Activated B cell treated with CpG ODN at 0.5 μM for 24 hours (primary cell): Measurements from ENCODE around the gene MAP2K3. TPM values are rescaled to one million over a fixed set of nuclear protein-coding genes. Genes with fewer than 3 reads are reported as not detected.
"Not testable (repeated sequence)": the region's sequence is repeated elsewhere in the genome, so short reads cannot be mapped to it uniquely, and the experiment has no call there.

ENCODE experiments used
- ATAC-seq: fragments of 200-7000 bp; cut with Tn5 transposase; one replicate; pipeline ENCODE4 v1.10.0; 2021; ENCODE audit warnings: low read depth, mild to moderate bottlenecking, moderate library complexity
- CTCF ChIA-PET: fragments of 350-600 bp; sonication (Branson Sonifier 250); formaldehyde crosslinking; loops from one replicate; lab custom pipeline; 2021; ENCODE audit warnings: antibody characterized with exemption; lab: Charles Lee
- POLR2A ChIA-PET: fragments of 350-600 bp; sonication (Branson Sonifier 250); formaldehyde crosslinking; loops from one replicate; lab custom pipeline; 2021; ENCODE audit warnings: antibody characterized with exemption; lab: Charles Lee
- DNase-seq: peaks from one replicate; pipeline ENCODE4 v3.0.0; 2022
- H3K27ac Mint-ChIP-seq: one replicate; pipeline ENCODE4 v1.8.0; 2020; ENCODE audit warnings: mixed read lengths
- H3K27me3 Mint-ChIP-seq: one replicate; pipeline ENCODE4 v1.8.0; 2021; ENCODE audit warnings: mixed read lengths
- H3K36me3 Mint-ChIP-seq: one replicate; pipeline ENCODE4 v1.8.0; 2021; ENCODE audit warnings: low read depth, mixed read lengths
- H3K4me1 Mint-ChIP-seq: one replicate; pipeline ENCODE4 v1.8.0; 2021; ENCODE audit warnings: mixed read lengths
- H3K4me3 Mint-ChIP-seq: one replicate; pipeline ENCODE4 v1.8.0; 2020; ENCODE audit warnings: mild to moderate bottlenecking, mixed read lengths
- H3K9me3 Mint-ChIP-seq: one replicate; pipeline ENCODE4 v1.8.0; 2020; ENCODE audit warnings: mixed read lengths
- intact Hi-C: fragments of 100-400 bp; cut with micrococcal nuclease; formaldehyde crosslinking; loops from one replicate; pipeline ENCODE4 v1.15.1; 2024
- total RNA-seq: library from RNA; stranded (reverse); gene quantifications from 2 replicates; pipeline ENCODE4 v1.2.3, GENCODE V29; 2022
- TF ChIP-seq, protein P1 (sequence below): fragments of 200-600 bp; IDR thresholded peaks from one replicate; pipeline ENCODE4 v1.8.0; 2022; ENCODE audit warnings: antibody characterized with exemption, mild to moderate bottlenecking

Gene MAP2K3
- total RNA-seq, 1 donor from 2014 or later: 81.1 TPM

DNA sequence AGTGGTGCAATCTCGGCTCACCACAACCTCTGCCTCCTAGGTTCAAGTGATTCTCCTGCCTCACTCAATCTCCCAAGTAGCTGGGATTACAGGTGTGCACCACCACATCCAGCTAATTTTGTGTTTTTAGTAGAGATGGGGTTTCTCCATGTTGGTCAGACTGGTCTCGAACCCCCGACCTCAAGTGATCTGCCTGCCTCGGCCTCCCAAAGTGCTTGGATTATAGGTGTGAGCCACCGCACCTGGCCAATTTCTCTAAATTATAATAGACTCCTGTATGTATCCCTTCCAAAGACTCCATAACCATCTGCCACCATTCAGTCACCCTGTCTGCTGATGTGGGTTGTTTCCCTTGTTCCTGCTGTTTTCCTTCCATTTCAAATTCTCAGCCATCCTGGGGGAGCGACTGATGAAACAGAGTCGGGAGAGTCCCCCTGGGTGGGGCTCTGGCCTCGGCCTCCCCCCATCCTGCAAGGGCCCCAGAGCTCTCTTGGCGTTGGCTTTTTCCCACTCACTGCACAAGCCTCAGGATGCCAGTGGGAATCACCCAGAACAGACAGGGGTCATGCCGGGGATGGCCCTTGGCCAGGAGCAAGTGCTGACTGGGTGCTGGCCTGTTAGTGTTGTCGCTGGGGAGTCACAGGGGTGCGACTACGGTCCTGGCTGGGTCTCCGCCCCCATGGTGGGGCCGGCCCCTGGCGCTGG, 25.7 kb downstream of the MAP2K3 start:
- H3K9me3 Mint-ChIP-seq, H3K4me3 Mint-ChIP-seq, ATAC-seq, DNase-seq, H3K27me3 Mint-ChIP-seq, H3K27ac Mint-ChIP-seq: not testable (repeated sequence)
- peaks cover 60% of the 10 kb centered on the region for H3K36me3 Mint-ChIP-seq
- POLR2A ChIA-PET: interaction anchor here (1.0 to 1.4 kb wide), 2 partner anchors 9 to 22 kb away, joined by 3 to 6 read pairs; no protein-coding TSS in a partner anchor
- CTCF ChIA-PET: interaction anchor here (2.2 kb wide), 1 partner anchor 30 kb away, joined by 8 read pairs; no protein-coding TSS in a partner anchor
- peaks cover 11% of the 10 kb centered on the region for H3K4me1 Mint-ChIP-seq
- intact Hi-C loops: loop anchor here (10.0 kb wide), 1 partner anchor 195 kb away; no protein-coding TSS in a partner anchor

DNA sequence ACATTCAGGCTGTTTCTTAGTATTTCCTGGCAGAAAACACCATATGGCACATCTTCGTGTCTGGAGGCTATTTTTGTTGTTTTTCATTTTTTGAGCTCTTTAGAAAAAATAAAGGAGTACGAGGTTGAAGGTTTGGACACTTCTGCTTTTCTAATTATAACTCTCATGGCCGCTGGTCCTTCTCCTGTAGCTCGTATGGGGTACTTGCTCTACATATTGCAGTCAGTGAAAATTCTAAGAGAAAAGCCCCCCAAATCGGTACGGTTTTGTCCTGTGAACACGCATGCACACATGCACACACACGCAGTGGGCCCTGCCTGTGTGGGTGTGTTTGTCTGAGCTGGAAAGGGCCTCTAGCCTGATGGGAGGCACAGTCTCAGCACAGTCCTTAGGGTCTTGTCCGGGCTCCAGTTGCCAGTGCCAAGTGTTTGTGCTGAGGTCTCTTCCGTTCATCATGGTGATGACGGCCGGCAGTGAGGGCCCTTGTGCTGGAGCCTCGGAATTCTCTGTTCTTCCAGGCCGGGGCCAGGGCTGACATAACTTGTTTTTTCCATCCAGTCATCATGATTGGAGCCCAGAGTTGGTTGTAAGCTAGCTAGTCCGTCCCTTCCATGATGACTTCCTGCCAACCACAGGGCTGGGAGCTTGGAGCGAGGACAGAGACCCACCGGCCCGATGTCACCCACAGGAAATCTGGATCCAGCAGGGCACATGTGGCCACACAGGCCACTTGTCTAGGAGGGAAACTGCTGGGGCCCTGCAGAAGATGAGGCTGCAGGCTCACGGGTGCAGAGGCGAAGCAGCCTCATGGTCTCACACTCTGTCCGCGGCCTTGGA, 26.5 kb downstream of the MAP2K3 start:
- ATAC-seq, H3K27me3 Mint-ChIP-seq, DNase-seq, H3K27ac Mint-ChIP-seq, H3K9me3 Mint-ChIP-seq: not testable (repeated sequence)
- Mint-ChIP-seq H3K4me1 (peaks cover 11% of the 10 kb centered on the region), H3K36me3 (peaks cover 54% of the 10 kb centered on the region), H3K4me3 (peak overlapping the region; percentile 38)
- CTCF ChIA-PET: interaction anchor here (2.2 kb wide), 1 partner anchor 31 kb away, joined by 8 read pairs; no protein-coding TSS in a partner anchor
- intact Hi-C loops: loop anchor here (10.0 kb wide), 1 partner anchor 194 kb away; no protein-coding TSS in a partner anchor
- POLR2A ChIA-PET: interaction anchor here (1.0 to 1.4 kb wide), 2 partner anchors 9 to 23 kb away, joined by 3 to 6 read pairs; no protein-coding TSS in a partner anchor

DNA sequence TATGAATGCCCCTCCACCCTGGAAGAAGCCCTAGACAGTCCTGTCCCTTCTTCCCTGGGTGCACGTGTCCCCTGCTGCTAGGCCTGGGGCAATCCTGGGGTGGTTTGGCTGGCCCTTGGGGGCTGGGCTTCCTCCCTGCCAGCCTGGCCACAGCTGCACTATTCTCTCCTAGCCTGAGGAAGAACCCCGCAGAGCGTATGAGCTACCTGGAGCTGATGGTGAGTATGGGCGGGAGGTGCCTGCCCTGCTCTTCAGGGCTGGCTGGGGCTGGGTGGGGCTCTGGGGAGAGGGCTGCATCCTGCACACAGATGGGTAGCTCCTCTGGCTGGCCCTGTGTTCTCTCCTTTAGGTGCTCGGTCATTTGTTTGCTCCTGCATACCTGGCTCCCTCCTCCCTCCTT, 28.8 kb downstream of the MAP2K3 start:
- POLR2A ChIA-PET: no interaction called here
- peaks cover 44% of the 10 kb centered on the region for H3K36me3 Mint-ChIP-seq

DNA sequence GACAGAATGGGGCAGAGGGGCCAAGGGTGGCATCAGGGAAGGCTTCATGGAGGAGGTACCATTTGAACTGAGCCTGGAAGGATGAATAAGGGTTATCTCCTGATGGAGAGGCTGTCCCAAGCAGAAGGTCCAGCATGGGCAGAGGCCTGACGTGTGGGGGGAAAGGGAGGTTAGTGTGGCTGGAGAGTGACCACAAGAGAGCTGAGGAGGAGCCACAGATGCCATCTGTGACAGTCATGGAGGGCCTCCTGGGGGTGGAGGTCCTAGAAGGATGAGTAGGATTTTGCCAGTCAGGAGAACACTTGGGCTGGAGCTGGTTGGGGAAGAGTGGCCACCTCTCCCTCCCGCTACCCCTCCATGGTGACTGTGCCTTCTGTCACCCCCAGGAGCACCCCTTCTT, 29.2 kb downstream of the MAP2K3 start:
- intact Hi-C loops: loop anchor here (10.0 kb wide), 1 partner anchor 191 kb away; no protein-coding TSS in a partner anchor

More for the DNA sequence above, 28.8 kb downstream of the MAP2K3 start:
- CTCF ChIA-PET: no interaction called here
- DNase-seq: no peak
- H3K27ac Mint-ChIP-seq: no peak overlapping the region
- no peaks in the 10 kb centered on the region for H3K27me3 Mint-ChIP-seq
- intact Hi-C loops: loop anchor here (10.0 kb wide), 1 partner anchor 191 kb away; no protein-coding TSS in a partner anchor
- H3K4me1 Mint-ChIP-seq: peaks cover 11% of the 10 kb centered on the region
- peaks cover 2% of the 10 kb centered on the region for H3K9me3 Mint-ChIP-seq
- no peak overlapping the region for H3K4me3 Mint-ChIP-seq
- TF ChIP-seq, protein P1, sequence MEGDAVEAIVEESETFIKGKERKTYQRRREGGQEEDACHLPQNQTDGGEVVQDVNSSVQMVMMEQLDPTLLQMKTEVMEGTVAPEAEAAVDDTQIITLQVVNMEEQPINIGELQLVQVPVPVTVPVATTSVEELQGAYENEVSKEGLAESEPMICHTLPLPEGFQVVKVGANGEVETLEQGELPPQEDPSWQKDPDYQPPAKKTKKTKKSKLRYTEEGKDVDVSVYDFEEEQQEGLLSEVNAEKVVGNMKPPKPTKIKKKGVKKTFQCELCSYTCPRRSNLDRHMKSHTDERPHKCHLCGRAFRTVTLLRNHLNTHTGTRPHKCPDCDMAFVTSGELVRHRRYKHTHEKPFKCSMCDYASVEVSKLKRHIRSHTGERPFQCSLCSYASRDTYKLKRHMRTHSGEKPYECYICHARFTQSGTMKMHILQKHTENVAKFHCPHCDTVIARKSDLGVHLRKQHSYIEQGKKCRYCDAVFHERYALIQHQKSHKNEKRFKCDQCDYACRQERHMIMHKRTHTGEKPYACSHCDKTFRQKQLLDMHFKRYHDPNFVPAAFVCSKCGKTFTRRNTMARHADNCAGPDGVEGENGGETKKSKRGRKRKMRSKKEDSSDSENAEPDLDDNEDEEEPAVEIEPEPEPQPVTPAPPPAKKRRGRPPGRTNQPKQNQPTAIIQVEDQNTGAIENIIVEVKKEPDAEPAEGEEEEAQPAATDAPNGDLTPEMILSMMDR: no peak
- ATAC-seq: no peak

DNA sequence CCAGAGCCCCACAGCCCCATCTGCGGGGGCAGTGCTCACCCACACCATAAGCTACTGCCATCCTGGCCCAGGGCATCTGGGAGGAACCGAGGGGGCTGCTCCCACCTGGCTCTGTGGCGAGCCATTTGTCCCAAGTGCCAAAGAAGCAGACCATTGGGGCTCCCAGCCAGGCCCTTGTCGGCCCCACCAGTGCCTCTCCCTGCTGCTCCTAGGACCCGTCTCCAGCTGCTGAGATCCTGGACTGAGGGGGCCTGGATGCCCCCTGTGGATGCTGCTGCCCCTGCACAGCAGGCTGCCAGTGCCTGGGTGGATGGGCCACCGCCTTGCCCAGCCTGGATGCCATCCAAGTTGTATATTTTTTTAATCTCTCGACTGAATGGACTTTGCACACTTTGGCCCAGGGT, 29.8 kb downstream of the MAP2K3 start:
- POLR2A ChIA-PET, H3K9me3 Mint-ChIP-seq, ATAC-seq, H3K27me3 Mint-ChIP-seq, DNase-seq, H3K4me3 Mint-ChIP-seq, H3K27ac Mint-ChIP-seq, CTCF ChIA-PET: not testable (repeated sequence)
- intact Hi-C loops: loop anchor here (10.0 kb wide), 1 partner anchor 191 kb away; no protein-coding TSS in a partner anchor
- Mint-ChIP-seq H3K36me3 (peaks cover 35% of the 10 kb centered on the region), H3K4me1 (peaks cover 11% of the 10 kb centered on the region)

More for the DNA sequence above, 29.2 kb downstream of the MAP2K3 start:
- CTCF ChIA-PET, H3K27me3 Mint-ChIP-seq, DNase-seq, H3K9me3 Mint-ChIP-seq, ATAC-seq, H3K27ac Mint-ChIP-seq, H3K4me3 Mint-ChIP-seq, POLR2A ChIA-PET: not testable (repeated sequence)
- Mint-ChIP-seq H3K36me3 (peaks cover 40% of the 10 kb centered on the region), H3K4me1 (peaks cover 11% of the 10 kb centered on the region)

DNA sequence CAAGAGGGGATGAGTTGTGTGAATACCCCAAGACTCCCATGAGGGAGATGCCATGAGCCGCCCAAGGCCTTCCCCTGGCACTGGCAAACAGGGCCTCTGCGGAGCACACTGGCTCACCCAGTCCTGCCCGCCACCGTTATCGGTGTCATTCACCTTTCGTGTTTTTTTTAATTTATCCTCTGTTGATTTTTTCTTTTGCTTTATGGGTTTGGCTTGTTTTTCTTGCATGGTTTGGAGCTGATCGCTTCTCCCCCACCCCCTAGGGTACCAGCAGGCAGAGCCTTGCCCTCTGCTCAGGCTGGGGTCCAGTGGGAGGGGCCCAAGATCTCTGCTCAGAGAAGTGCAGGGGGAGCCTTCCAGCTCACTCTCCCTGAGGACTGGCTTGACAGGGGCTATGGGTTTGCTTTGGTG, 30.2 kb downstream of the MAP2K3 start:
- CTCF ChIA-PET, DNase-seq: not testable (repeated sequence)

DNA sequence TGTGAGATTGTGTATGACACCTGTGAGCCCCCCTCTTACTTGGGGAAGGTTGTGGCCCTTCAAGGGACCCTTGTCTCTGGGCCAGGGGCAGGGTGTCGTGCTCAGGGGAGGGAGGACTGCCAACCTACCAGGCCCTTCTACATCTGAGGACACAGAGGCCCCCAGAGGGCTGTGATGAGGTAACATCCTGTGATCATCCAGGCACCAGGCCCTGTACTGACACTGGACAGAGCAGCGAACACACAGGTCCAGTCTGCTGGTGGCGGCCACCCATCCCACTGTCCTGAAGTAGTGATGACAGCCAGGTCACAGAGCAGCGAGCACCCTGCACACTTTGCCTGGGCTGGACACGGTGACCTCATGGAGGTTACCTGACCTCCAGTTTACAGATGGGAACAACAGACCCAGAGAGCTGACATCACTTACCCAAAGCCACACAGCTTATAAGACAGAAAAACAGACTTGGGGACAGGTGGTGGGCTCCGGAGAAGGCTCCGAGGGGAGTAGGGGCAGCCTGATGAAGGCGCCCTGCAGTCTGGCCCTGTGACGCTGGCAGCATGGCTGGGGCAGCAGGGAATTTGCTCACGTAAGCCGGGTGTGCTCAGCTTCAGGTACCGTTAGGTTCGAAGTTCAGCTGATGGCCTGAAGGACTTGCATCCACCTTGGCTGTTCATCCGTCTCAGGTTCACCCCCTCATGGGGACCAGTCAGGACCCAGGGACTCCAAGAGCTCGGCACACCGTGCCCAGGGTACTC, 30.9 kb downstream of the MAP2K3 start:
- ATAC-seq, H3K4me1 Mint-ChIP-seq, DNase-seq, H3K9me3 Mint-ChIP-seq, H3K27me3 Mint-ChIP-seq, H3K4me3 Mint-ChIP-seq, H3K27ac Mint-ChIP-seq, POLR2A ChIA-PET, CTCF ChIA-PET: not testable (repeated sequence)
- intact Hi-C loops: loop anchor here (10.0 kb wide), 1 partner anchor 189 kb away; no protein-coding TSS in a partner anchor
- peaks cover 28% of the 10 kb centered on the region for H3K36me3 Mint-ChIP-seq

More for the DNA sequence above, 30.2 kb downstream of the MAP2K3 start:
- intact Hi-C loops: loop anchor here (10.0 kb wide), 1 partner anchor 190 kb away; no protein-coding TSS in a partner anchor
- H3K4me3 Mint-ChIP-seq, ATAC-seq, H3K9me3 Mint-ChIP-seq, H3K27me3 Mint-ChIP-seq, H3K27ac Mint-ChIP-seq, POLR2A ChIA-PET: not testable (repeated sequence)
- Mint-ChIP-seq H3K4me1 (peaks cover 11% of the 10 kb centered on the region), H3K36me3 (peaks cover 35% of the 10 kb centered on the region)

DNA sequence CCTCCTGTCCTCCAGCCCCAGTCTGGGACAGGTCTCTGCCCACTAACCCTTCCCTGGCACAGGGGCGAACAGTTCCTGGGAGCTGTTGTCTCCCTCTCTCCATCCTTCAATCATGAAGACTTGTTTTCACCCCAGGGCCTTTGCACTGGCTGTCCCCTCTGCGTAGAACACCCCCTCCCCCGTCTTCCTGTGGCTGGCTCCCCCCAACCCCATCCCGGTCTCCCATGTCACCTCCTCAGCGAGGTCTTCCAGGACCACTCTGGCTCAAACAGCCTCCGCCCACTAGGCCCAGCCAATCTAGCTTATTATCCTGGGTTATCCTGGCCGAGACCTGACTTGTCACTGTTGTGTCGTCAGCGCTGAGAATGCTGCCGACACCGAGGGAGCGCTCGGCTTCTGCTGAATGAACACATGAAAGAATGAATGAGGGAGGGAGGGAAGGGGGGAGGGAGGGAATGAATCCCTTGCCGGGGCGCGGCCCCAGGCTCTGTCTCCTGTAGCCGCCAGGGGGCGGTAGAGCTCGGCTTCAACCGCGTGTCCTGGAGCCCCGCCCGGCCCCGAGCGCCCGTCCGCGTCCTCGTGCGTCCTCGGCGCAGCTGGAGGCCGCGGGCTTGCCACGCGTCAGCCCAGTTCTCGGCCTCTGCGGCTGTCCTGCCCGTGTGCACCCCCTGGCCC, 31.8 kb downstream of the MAP2K3 start:
- POLR2A ChIA-PET, H3K27me3 Mint-ChIP-seq, H3K27ac Mint-ChIP-seq, CTCF ChIA-PET, DNase-seq, H3K4me1 Mint-ChIP-seq, H3K9me3 Mint-ChIP-seq, H3K4me3 Mint-ChIP-seq: not testable (repeated sequence)
- peak; percentile 88 for ATAC-seq
- intact Hi-C loops: loop anchor here (10.0 kb wide), 1 partner anchor 188 kb away; no protein-coding TSS in a partner anchor
- H3K36me3 Mint-ChIP-seq: peaks cover 23% of the 10 kb centered on the region

DNA sequence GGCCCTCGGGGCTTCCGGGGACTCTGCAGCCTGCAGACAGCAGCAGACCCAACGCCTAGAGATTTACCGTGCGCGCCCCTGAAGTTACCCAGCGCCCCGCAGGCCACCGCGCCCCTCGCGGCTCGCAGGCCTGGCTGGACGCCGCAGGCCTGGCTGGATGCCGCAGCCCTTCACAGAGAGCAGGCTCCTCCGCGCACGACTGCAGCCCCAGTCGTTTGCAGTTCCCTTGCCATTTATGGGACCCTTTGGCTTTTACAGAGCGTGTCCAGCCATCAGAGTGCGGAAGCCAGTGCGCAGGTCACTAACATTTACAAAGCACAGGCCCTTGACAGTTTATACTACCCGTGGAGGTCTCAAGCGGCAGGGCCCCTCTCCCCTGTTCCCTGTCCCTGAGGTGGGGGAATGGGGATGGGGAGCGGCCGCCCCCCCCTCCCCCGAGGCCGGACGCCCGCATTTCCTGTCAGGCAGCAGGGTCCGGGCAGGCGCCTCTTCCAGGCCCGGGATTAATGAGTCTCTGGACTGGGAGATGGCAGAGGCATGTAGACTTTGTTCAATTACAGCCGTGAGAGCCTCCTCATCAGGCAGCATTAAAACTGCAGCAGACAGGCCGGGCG, 32.5 kb downstream of the MAP2K3 start:
- H3K4me1 Mint-ChIP-seq, H3K27me3 Mint-ChIP-seq, CTCF ChIA-PET, H3K9me3 Mint-ChIP-seq, POLR2A ChIA-PET, H3K4me3 Mint-ChIP-seq, ATAC-seq, DNase-seq, H3K27ac Mint-ChIP-seq: not testable (repeated sequence)
- intact Hi-C loops: loop anchor here (10.0 kb wide), 1 partner anchor 188 kb away; no protein-coding TSS in a partner anchor
- H3K36me3 Mint-ChIP-seq: peaks cover 21% of the 10 kb centered on the region
